CD4-positive, alpha-beta memory T cell (primary cell): ENCODE results near the gene METTL14. TPM values are rescaled to one million over a fixed set of nuclear protein-coding genes. Genes with fewer than 3 reads are reported as not detected.

Experiments used
- CTCF ChIA-PET: fragments of 350-600 bp; sonication (Branson Sonifier 250); formaldehyde crosslinking; loops from one replicate; lab custom pipeline; 2021; ENCODE audit warnings: inconsistent platforms; ENCODE audit not compliant: partially characterized antibody; lab: Charles Lee
- POLR2A ChIA-PET: fragments of 350-600 bp; sonication (Branson Sonifier 250); formaldehyde crosslinking; loops from one replicate; lab custom pipeline; 2021; ENCODE audit not compliant: partially characterized antibody; lab: Charles Lee
- DNase-seq, 5 donors: peaks; one replicate each; pipeline versions ENCODE4 v3.0.0 to v3.0.0-alpha.2; 2020 to 2022; ENCODE audit warnings: mixed read lengths in 1 of 5
- H3K27ac ChIP-seq: one replicate; pipeline ENCODE4 v1.7.0; 2013; ENCODE audit warnings: low read depth, low read length
- H3K27me3 ChIP-seq: 2 replicates; pipeline ENCODE4 v1.7.0; 2013; ENCODE audit warnings: mild to moderate bottlenecking, low read length, moderate library complexity; ENCODE audit not compliant: insufficient read depth
- H3K36me3 ChIP-seq: 2 replicates; pipeline ENCODE4 v1.7.0; 2013; ENCODE audit warnings: mild to moderate bottlenecking, low read length, moderate library complexity; ENCODE audit not compliant: insufficient read depth
- H3K4me1 ChIP-seq: 2 replicates; pipeline ENCODE4 v1.7.0; 2013; ENCODE audit warnings: mild to moderate bottlenecking, low read length, moderate library complexity; ENCODE audit not compliant: insufficient read depth
- H3K4me3 ChIP-seq, 2 donors: one replicate each; pipeline ENCODE4 v1.7.0; 2013; ENCODE audit warnings: low read length in 2 of 2, mild to moderate bottlenecking in 1 of 2
- H3K9me3 ChIP-seq, 2 donors: one replicate each; pipeline ENCODE4 v1.7.0; 2013; ENCODE audit warnings: low read length in 2 of 2, control low read depth in 1 of 2; ENCODE audit not compliant: control insufficient read depth in 1 of 2
- H3K27ac Mint-ChIP-seq, 7 donors: one replicate each; pipeline ENCODE4 v1.8.0; 2020 to 2021; ENCODE audit warnings: mixed read lengths in 7 of 7, mild to moderate bottlenecking in 6 of 7, inconsistent platforms in 3 of 7, moderate library complexity in 3 of 7
- H3K27me3 Mint-ChIP-seq, 2 donors: one replicate each; pipeline ENCODE4 v1.8.0; 2020 to 2021; ENCODE audit warnings: mixed read lengths in 2 of 2
- H3K36me3 Mint-ChIP-seq, 2 donors: one replicate each; pipeline ENCODE4 v1.8.0; 2020 to 2021; ENCODE audit warnings: mixed read lengths in 2 of 2, inconsistent platforms in 1 of 2, mild to moderate bottlenecking in 1 of 2
- H3K4me1 Mint-ChIP-seq, 4 donors: one replicate each; pipeline ENCODE4 v1.8.0; 2020 to 2021; ENCODE audit warnings: mixed read lengths in 4 of 4, mild to moderate bottlenecking in 1 of 4
- H3K4me3 Mint-ChIP-seq, 8 donors: one replicate each; pipeline ENCODE4 v1.8.0; 2020 to 2021; ENCODE audit warnings: mixed read lengths in 8 of 8, mild to moderate bottlenecking in 7 of 8, moderate library complexity in 6 of 8, inconsistent platforms in 3 of 8
- H3K9me3 Mint-ChIP-seq, 8 donors: one replicate each; pipeline ENCODE4 v1.8.0; 2020 to 2021; ENCODE audit warnings: mixed read lengths in 8 of 8, mild to moderate bottlenecking in 5 of 8, inconsistent platforms in 3 of 8, moderate library complexity in 1 of 8
- intact Hi-C: fragments of 100-400 bp; cut with micrococcal nuclease; formaldehyde crosslinking; loops from one replicate; pipeline ENCODE4 v1.15.1; 2023
- polyA plus RNA-seq, 2 donors: library from polyadenylated mRNA; unstranded; fragments of 300-500 nt; fragmentation: Illumina TruSeq; gene quantifications; one replicate each; pipeline ENCODE4 v1.2.3, GENCODE V29; 2021
- total RNA-seq, 2 experiments: library from RNA; stranded (reverse); gene quantifications; one replicate each; pipeline ENCODE4 v1.2.3, GENCODE V29; 2021

Gene METTL14
- total and polyA plus RNA-seq, 4 experiments from 2014 or later, result 23.6 to 70.5 (median 59.0) TPM

DNA sequence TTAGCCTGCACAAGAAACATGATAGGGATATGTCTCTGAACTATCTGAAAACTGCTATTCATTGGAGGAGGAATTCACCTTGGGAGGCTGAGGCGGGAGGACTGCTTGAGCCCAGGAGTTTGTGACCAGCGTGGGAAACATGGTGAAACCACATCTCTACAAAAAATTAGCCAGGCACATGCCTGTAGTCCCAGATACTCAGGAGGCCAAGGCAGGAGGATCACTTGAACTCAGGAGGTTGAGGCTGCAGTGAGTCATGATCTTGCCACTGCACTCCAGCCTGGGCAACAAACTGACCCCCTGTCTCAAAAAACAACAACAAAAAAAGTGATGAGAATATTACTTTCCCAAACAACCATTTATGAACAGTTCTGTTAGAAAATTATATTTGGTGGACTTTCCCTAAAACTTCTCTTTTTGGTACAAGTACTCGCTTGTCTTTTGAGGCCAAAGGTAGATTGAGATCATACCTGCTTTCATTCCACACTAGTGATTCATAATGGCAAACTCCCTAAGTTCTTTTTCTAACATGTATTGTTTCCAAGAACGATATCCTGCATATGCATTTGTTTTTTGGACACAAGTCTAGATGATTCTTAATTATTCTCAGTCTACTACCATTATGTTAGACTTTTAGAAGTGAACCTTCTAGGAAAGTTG is 33.4 kb downstream of the METTL14 start:
- Histone ChIP-seq H3K4me3 (no peak overlapping the region), H3K27me3 (no peaks in the 10 kb centered on the region), H3K27ac (no peak overlapping the region), H3K9me3 (no peaks in the 10 kb centered on the region), H3K4me1 (no peaks in the 10 kb centered on the region), H3K36me3 (no peaks in the 10 kb centered on the region)
- H3K36me3 Mint-ChIP-seq, result peaks cover 24 to 26% of the 10 kb centered on the region in 2 donors
- DNase-seq, result no peak
- ChIA-PET CTCF (no interaction called here), POLR2A (interaction anchor here (1.1 kb wide), 1 partner anchor 12 kb away, joined by 4 read pairs; no protein-coding TSS in a partner anchor)
- no peak overlapping the region for H3K4me3 Mint-ChIP-seq
- no peaks in the 10 kb centered on the region for H3K4me1 Mint-ChIP-seq
- no peaks in the 10 kb centered on the region for H3K27me3 Mint-ChIP-seq
- intact Hi-C loops, result no loop called here
- H3K27ac Mint-ChIP-seq, result peak overlapping the region in 2 of 7 donors; percentile 5 to 51
- no peaks in the 10 kb centered on the region for H3K9me3 Mint-ChIP-seq

- H3K27ac ChIP-seq, result no peak overlapping the region
- no peaks in the 10 kb centered on the region for H3K27me3 ChIP-seq
- ChIA-PET CTCF (interaction anchor here (0.5 to 1.6 kb wide), 2 partner anchors 20 to 30 kb away, joined by 4 read pairs; no protein-coding TSS in a partner anchor), POLR2A (no interaction called here)
- Mint-ChIP-seq H3K4me3 (no peak overlapping the region), H3K4me1 (no peaks in the 10 kb centered on the region), H3K36me3 (peaks cover 35 to 37% of the 10 kb centered on the region in 2 donors), H3K27me3 (no peaks in the 10 kb centered on the region), H3K27ac (no peak overlapping the region), H3K9me3 (no peaks in the 10 kb centered on the region)
- intact Hi-C loops, result no loop called here
- no peak for DNase-seq
- H3K4me1 ChIP-seq, result no peaks in the 10 kb centered on the region
- peaks cover 11% of the 10 kb centered on the region for H3K36me3 ChIP-seq
- no peaks in the 10 kb centered on the region for H3K9me3 ChIP-seq
- no peak overlapping the region for H3K4me3 ChIP-seq
These were observed 36.6 kb downstream of the METTL14 start for GRCh38 chr4:118721752-118722151.

DNA sequence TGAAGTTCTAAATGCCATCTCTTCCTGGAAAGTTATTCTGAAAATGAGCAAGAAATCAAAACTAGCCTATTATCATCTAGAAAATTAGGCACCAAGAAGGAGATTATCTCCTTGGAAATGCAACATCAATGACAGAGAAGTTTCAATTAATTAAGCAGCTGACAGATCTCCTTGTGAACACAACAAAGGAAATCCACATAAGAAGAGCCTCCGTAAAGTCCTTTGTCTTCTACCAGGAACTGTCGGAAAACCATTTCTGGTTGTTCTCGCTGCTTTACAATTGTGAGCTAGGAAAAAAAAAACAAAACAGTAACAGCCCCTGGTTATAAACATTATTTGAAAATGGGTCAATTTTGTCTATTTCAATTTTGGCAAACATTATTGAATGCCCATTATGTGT is 38.2 kb downstream of the METTL14 start:
- DNase-seq, result no peak
- Mint-ChIP-seq H3K27ac (no peak overlapping the region), H3K27me3 (no peaks in the 10 kb centered on the region), H3K36me3 (peaks cover 44 to 47% of the 10 kb centered on the region in 2 donors), H3K4me3 (no peak overlapping the region), H3K4me1 (peaks cover 0 to 3% (median 0%) of the 10 kb centered on the region in 4 donors), H3K9me3 (no peaks in the 10 kb centered on the region)
- ChIA-PET CTCF (no interaction called here), POLR2A (no interaction called here)
- Histone ChIP-seq H3K27me3 (no peaks in the 10 kb centered on the region), H3K27ac (no peak overlapping the region), H3K4me3 (no peak overlapping the region), H3K36me3 (peaks cover 17% of the 10 kb centered on the region), H3K9me3 (no peaks in the 10 kb centered on the region), H3K4me1 (no peaks in the 10 kb centered on the region)
- intact Hi-C loops, result no loop called here

- Histone ChIP-seq H3K9me3 (no peaks in the 10 kb centered on the region), H3K27me3 (no peaks in the 10 kb centered on the region), H3K4me1 (peaks cover 17% of the 10 kb centered on the region), H3K27ac (no peak overlapping the region), H3K36me3 (peaks cover 17% of the 10 kb centered on the region), H3K4me3 (no peak overlapping the region)
- intact Hi-C loops, result no loop called here
- DNase-seq, result no peak
- Mint-ChIP-seq H3K4me3 (no peak overlapping the region), H3K27ac (peak overlapping the region in 2 of 7 donors; percentile 10 to 76), H3K4me1 (peaks cover 9 to 18% (median 16%) of the 10 kb centered on the region in 4 donors), H3K9me3 (no peaks in the 10 kb centered on the region), H3K36me3 (peaks cover 38 to 58% of the 10 kb centered on the region in 2 donors), H3K27me3 (no peaks in the 10 kb centered on the region)
- ChIA-PET POLR2A (no interaction called here), CTCF (no interaction called here)
These were observed 42.2 kb downstream of the METTL14 start for GRCh38 chr4:118727360-118727759.

GRCh38 chr4:118729287-118730286 is 44.4 kb downstream of the METTL14 start:
- H3K27ac Mint-ChIP-seq, result peak overlapping the region in 6 of 7 donors; percentile 23 to 83 (median 61)
- H3K9me3 Mint-ChIP-seq, result no peaks in the 10 kb centered on the region
- peaks cover 48 to 65% of the 10 kb centered on the region in 2 donors for H3K36me3 Mint-ChIP-seq
- H3K27me3 Mint-ChIP-seq, result no peaks in the 10 kb centered on the region
- no peaks in the 10 kb centered on the region for H3K27me3 ChIP-seq
- H3K4me3 ChIP-seq, result no peak overlapping the region
- H3K36me3 ChIP-seq, result peaks cover 17% of the 10 kb centered on the region
- H3K4me1 Mint-ChIP-seq, result peaks cover 9 to 23% (median 16%) of the 10 kb centered on the region in 4 donors
- H3K27ac ChIP-seq, result no peak overlapping the region
- peak in 4 of 5 donors; percentile 5 to 37 (median 23) for DNase-seq
- ChIA-PET POLR2A (interaction anchor here (1.1 to 1.2 kb wide), 2 partner anchors 10 to 44 kb away, joined by 4 read pairs; partner anchors contain the start of gene METTL14), CTCF (interaction anchor here (1.6 kb wide), 1 partner anchor 16 kb away, joined by 6 read pairs; no protein-coding TSS in a partner anchor)
- H3K4me3 Mint-ChIP-seq, result peak overlapping the region in 4 of 8 donors; percentile 24 to 63 (median 38)
- H3K4me1 ChIP-seq, result peaks cover 17% of the 10 kb centered on the region
- intact Hi-C loops, result no loop called here
- no peaks in the 10 kb centered on the region for H3K9me3 ChIP-seq

- Histone ChIP-seq H3K27me3 (no peaks in the 10 kb centered on the region), H3K36me3 (peaks cover 16% of the 10 kb centered on the region), H3K4me3 (no peak overlapping the region), H3K4me1 (peaks cover 17% of the 10 kb centered on the region), H3K27ac (no peak overlapping the region), H3K9me3 (no peaks in the 10 kb centered on the region)
- intact Hi-C loops, result no loop called here
- DNase-seq, result no peak
- POLR2A ChIA-PET, result interaction anchor here (1.1 to 1.2 kb wide), 2 partner anchors 11 to 45 kb away, joined by 4 read pairs; partner anchors contain the start of gene METTL14
- Mint-ChIP-seq H3K4me3 (no peak overlapping the region), H3K4me1 (peaks cover 9 to 23% (median 16%) of the 10 kb centered on the region in 4 donors), H3K27ac (peak overlapping the region in 4 of 7 donors; percentile 19 to 83 (median 46)), H3K9me3 (no peaks in the 10 kb centered on the region), H3K36me3 (peaks cover 48 to 66% of the 10 kb centered on the region in 2 donors), H3K27me3 (no peaks in the 10 kb centered on the region)
- CTCF ChIA-PET, result interaction anchor here (1.6 kb wide), 1 partner anchor 15 kb away, joined by 6 read pairs; no protein-coding TSS in a partner anchor
These were observed 45.5 kb downstream of the METTL14 start for GRCh38 chr4:118730683-118731082.
